ENCODE measurements around the gene CPA1. TPM values are rescaled to one million over a fixed set of nuclear protein-coding genes. Genes with fewer than 3 reads are reported as not detected.

Gene CPA1
- total and polyA plus RNA-seq, 9 of the 15 experiments (the other 6 are each of a cell fraction or from before 2014, with no cell fraction given): 6.5 TPM; not detected in 8

GRCh38 chr7:130367836-130368746, 12.2 kb upstream of the CPA1 start (continued):
- TF ChIP-seq PRDM10 (IDR thresholded peaks at IDR 0.05; ENCODE audit: partially characterized antibody): no peak

GRCh38 chr7:130369110-130369711, 11.1 kb upstream of the CPA1 start:
- no peak overlapping the region for H3K4me3 ChIP-seq
- no peaks in the 10 kb centered on the region for H3K9me3 ChIP-seq (replicated peaks; ENCODE audit: control insufficient read depth, insufficient read depth, low read depth, low read length)
- FAIRE-seq (peak; percentile 15), DNase-seq (ENCODE audit: extremely low read depth in 1 of 4, low spot score in 3 of 4) (no peak), ATAC-seq (peak; percentile 9; the same call in 1 of the 3 replicates)
- peaks cover 0 to 13% of the 10 kb centered on the region in 2 experiments; a peak in 2 of 5 replicates for H3K27me3 ChIP-seq (ENCODE audit: control insufficient read depth in 2 of 2, insufficient read depth in 2 of 2, low read length in 2 of 2)
- peaks cover 9 to 11% of the 10 kb centered on the region in 2 experiments for H3K4me1 ChIP-seq (replicated peaks in 1 of 2; ENCODE audit: control insufficient read depth in 2 of 2, insufficient read depth in 2 of 2, low read length in 2 of 2)
- peak overlapping the region; percentile 29 for H2AFZ ChIP-seq (ENCODE audit: low read depth, low read length)
- intact Hi-C loops (cut with micrococcal nuclease) (loop anchor here (10.0 kb wide), 1 partner anchor 294 kb away; the partner anchor contains the start of gene KLHDC10), in situ Hi-C loops (cut with MboI) (no loop called here)
- no peaks in the 10 kb centered on the region for H3K9me1 ChIP-seq (ENCODE audit: control insufficient read depth, insufficient read depth, low read length)
- no peak overlapping the region for H3K27ac ChIP-seq (ENCODE audit: extremely low read depth, low read depth, low read length)
- CTCF ChIA-PET (ENCODE audit: low intra/inter-chr PET ratio): no interaction called here
- POLR2A ChIA-PET: interaction anchor here (1.5 kb wide), 1 partner anchor 10 kb away, joined by 3 read pairs; no protein-coding TSS in a partner anchor
- no peaks in the 10 kb centered on the region for H3K36me3 ChIP-seq (ENCODE audit: control insufficient read depth, insufficient read depth, low read length)
- H3K9ac ChIP-seq (ENCODE audit: insufficient read depth in 1 of 2, low read depth in 2 of 2, low read length in 2 of 2): no peak overlapping the region
- WGBS (ENCODE audit: insufficient coverage, low coverage, missing lambda C conversion rate): 7% methylated on average over 10 of the region's 10 CpGs
- no TSS peak for BruUV-seq (replicated peaks)
- no peak overlapping the region for H3K4me2 ChIP-seq (ENCODE audit: insufficient read depth, low read length)
- H3K79me2 ChIP-seq (ENCODE audit: control insufficient read depth, insufficient read depth, low read length): no peaks in the 10 kb centered on the region
- no peaks in the 10 kb centered on the region for H4K20me1 ChIP-seq (replicated peaks; ENCODE audit: control insufficient read depth, insufficient read depth, low read length)
- TF ChIP-seq FOXK2 (conservative IDR thresholded peaks at IDR 0.05 in 1 of 2, IDR thresholded peaks at IDR 0.05 in 1 of 2; ENCODE audit: low read depth in 2 of 2): peak in 1 of 2 experiments; percentile 33; a peak in 1 of 4 replicates
- TF ChIP-seq CREBBP (IDR thresholded peaks at IDR 0.05; ENCODE audit: low read depth, low read length): no peak
- TF ChIP-seq JUND (IDR thresholded peaks at IDR 0.05; ENCODE audit: borderline replicate concordance, low read depth, low read length): peak; percentile 8; the same call in 1 of the 2 replicates
- 0 out of 3 replicates have a peak, but pooled peaks have one; percentile 16 for TF ChIP-seq JUND (tag; IDR thresholded peaks at IDR 0.05; ENCODE audit: borderline replicate concordance, low read depth, low read length)
- no peak for TF ChIP-seq ZNF584 (CRISPR knock-in tag; IDR thresholded peaks at IDR 0.05; ENCODE audit: low read depth)
- no peak for TF ChIP-seq THRAP3 (IDR thresholded peaks at IDR 0.05; ENCODE audit: borderline replicate concordance)
- TF ChIP-seq OTX1 (CRISPR knock-in tag; IDR thresholded peaks at IDR 0.05): peak; percentile 59; the same call in 1 of the 2 replicates
- TF ChIP-seq ELF1 (tag; IDR thresholded peaks at IDR 0.05): 0 out of 2 replicates have a peak, but pooled peaks have one; percentile 23
- no peak for TF ChIP-seq MLLT1 (IDR thresholded peaks at IDR 0.05)
- TF ChIP-seq ZNF644 (tag; IDR thresholded peaks at IDR 0.05; ENCODE audit: low read depth): no peak
- peak; percentile 70 for TF ChIP-seq CEBPB (tag; IDR thresholded peaks at IDR 0.05)
- TF ChIP-seq BHLHE40 (IDR thresholded peaks at IDR 0.05; ENCODE audit: low read length): 0 out of 2 replicates have a peak, but pooled peaks have one; percentile 52

Measured in K562 (cell line).